Measurements from ENCODE around the gene ZNF574. TPM values are rescaled to one million over a fixed set of nuclear protein-coding genes. Genes with fewer than 3 reads are reported as not detected.

Gene ZNF574
- total RNA-seq, 1 donor from 2014 or later: 9.7 TPM

- ATAC-seq: no peak
Observed at GRCh38 chr19:42102877-42103276, 26.9 kb downstream of the ZNF574 start.

- ATAC-seq: no peak
Observed at GRCh38 chr19:42105368-42105767, 29.4 kb downstream of the ZNF574 start.

GRCh38 chr19:42108527-42109389 lies 32.8 kb downstream of the ZNF574 start:
- peak; percentile 93 for ATAC-seq

GRCh38 chr19:42109896-42110295 lies 33.9 kb downstream of the ZNF574 start:
- no peak for ATAC-seq

- no peak for ATAC-seq
Observed at GRCh38 chr19:42110658-42111057, 34.7 kb downstream of the ZNF574 start.

- ATAC-seq: no peak
Observed at GRCh38 chr19:42111384-42111783, 35.4 kb downstream of the ZNF574 start.

- no peak for ATAC-seq
Observed at GRCh38 chr19:42111811-42112210, 35.8 kb downstream of the ZNF574 start.

- ATAC-seq: peak; percentile 44
Observed at GRCh38 chr19:42113641-42114348, 37.8 kb downstream of the ZNF574 start.

- peak; percentile 19 for ATAC-seq
Observed at GRCh38 chr19:42114412-42114811, 38.4 kb downstream of the ZNF574 start.

GRCh38 chr19:42115219-42115618 lies 39.3 kb downstream of the ZNF574 start:
- ATAC-seq: no peak

GRCh38 chr19:42115705-42116104 lies 39.7 kb downstream of the ZNF574 start:
- no peak for ATAC-seq

GRCh38 chr19:42116308-42117075 lies 40.5 kb downstream of the ZNF574 start:
- no peak for ATAC-seq

GRCh38 chr19:42117076-42117475 lies 41.1 kb downstream of the ZNF574 start:
- no peak for ATAC-seq

GRCh38 chr19:42120276-42120980 lies 44.5 kb downstream of the ZNF574 start:
- no peak for ATAC-seq

GRCh38 chr19:42121036-42121621 lies 45.2 kb downstream of the ZNF574 start:
- no peak for ATAC-seq

- peak; percentile 63 for ATAC-seq
Observed at GRCh38 chr19:42121656-42122069, 45.7 kb downstream of the ZNF574 start.

GRCh38 chr19:42122691-42123607 lies 47.0 kb downstream of the ZNF574 start:
- peak; percentile 16 for ATAC-seq

- ATAC-seq: no peak
Observed at GRCh38 chr19:42123765-42124164, 47.8 kb downstream of the ZNF574 start.

GRCh38 chr19:42124386-42124901 lies 48.5 kb downstream of the ZNF574 start:
- ATAC-seq: no peak

- ATAC-seq: no peak
Observed at GRCh38 chr19:42125536-42125935, 49.6 kb downstream of the ZNF574 start.

GRCh38 chr19:42126574-42126973 lies 50.6 kb downstream of the ZNF574 start:
- ATAC-seq: no peak

All from esophagus mucosa (tissue), 1 donor.